Measurements from ENCODE around the gene HOOK1. TPM values are rescaled to one million over a fixed set of nuclear protein-coding genes. Genes with fewer than 3 reads are reported as not detected.
A peak's percentile ranks its signal among the peaks of the same experiment; 100 is the strongest.
"Not testable (repeated sequence)": the region's sequence is repeated elsewhere in the genome, so short reads cannot be mapped to it uniquely, and the experiment has no call there.

Gene HOOK1
- total RNA-seq, 1 donor from 2014 or later = 10.3 TPM

DNA sequence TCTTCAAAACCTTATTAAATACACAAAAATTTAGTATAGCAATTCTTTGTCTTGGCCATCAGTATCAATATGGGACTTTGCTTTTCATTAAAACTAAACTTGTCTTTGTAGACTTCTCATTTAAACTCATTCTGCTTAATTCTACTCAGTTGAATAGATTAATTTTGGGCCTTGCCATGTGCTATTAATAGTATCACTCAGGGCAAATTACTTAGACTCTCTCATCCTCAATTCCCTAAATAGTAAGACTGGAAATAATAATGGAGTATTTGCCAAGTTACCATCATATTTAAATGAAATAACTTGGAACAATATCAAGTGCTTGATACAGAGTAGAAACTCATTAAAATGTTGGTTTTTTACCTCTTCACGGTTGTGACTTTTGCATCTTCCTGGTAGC is 13.4 kb downstream of the HOOK1 start:
- H3K4me3 ChIP-seq (ENCODE audit: low read depth, low read length) = no peak overlapping the region
- peaks cover 1% of the 10 kb centered on the region for H3K36me3 ChIP-seq (ENCODE audit: control insufficient read depth, insufficient read depth, low read length)
- FAIRE-seq (no peak), DNase-seq (ENCODE audit: low read depth) (no peak)
- TF ChIP-seq, protein P1, sequence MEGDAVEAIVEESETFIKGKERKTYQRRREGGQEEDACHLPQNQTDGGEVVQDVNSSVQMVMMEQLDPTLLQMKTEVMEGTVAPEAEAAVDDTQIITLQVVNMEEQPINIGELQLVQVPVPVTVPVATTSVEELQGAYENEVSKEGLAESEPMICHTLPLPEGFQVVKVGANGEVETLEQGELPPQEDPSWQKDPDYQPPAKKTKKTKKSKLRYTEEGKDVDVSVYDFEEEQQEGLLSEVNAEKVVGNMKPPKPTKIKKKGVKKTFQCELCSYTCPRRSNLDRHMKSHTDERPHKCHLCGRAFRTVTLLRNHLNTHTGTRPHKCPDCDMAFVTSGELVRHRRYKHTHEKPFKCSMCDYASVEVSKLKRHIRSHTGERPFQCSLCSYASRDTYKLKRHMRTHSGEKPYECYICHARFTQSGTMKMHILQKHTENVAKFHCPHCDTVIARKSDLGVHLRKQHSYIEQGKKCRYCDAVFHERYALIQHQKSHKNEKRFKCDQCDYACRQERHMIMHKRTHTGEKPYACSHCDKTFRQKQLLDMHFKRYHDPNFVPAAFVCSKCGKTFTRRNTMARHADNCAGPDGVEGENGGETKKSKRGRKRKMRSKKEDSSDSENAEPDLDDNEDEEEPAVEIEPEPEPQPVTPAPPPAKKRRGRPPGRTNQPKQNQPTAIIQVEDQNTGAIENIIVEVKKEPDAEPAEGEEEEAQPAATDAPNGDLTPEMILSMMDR (IDR thresholded peaks at IDR 0.05; ENCODE audit: insufficient read depth, low read length, severe bottlenecking) = no peak
- no peaks in the 10 kb centered on the region for H3K27me3 ChIP-seq (ENCODE audit: control insufficient read depth, insufficient read depth, low read length)

DNA sequence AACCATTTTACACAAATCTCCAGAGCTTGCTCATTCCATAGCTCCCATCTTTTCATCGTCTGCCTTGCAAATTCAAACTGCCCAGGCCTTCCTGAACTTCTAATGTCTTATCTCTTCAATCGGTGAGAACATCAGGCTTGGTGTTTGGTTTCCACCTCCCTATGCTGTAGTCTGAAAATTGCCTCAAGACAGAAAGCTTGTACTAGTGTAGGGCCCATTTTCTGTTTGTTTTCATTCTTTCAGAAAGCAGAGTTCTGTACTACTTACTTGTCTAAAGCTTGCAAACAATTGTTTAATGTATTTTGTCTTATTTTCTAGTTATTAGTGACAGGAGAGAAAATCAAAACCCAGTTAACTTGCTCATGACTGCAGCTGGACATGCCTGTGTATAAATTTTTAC is 16.8 kb downstream of the HOOK1 start:
- no peak overlapping the region for H3K4me3 ChIP-seq (ENCODE audit: low read depth, low read length)
- no peaks in the 10 kb centered on the region for H3K27me3 ChIP-seq (ENCODE audit: control insufficient read depth, insufficient read depth, low read length)
- FAIRE-seq (no peak), DNase-seq (ENCODE audit: low read depth) (no peak)
- peaks cover 1% of the 10 kb centered on the region for H3K36me3 ChIP-seq (ENCODE audit: control insufficient read depth, insufficient read depth, low read length)
- TF ChIP-seq, protein P1 (IDR thresholded peaks at IDR 0.05; ENCODE audit: insufficient read depth, low read length, severe bottlenecking) = no peak

DNA sequence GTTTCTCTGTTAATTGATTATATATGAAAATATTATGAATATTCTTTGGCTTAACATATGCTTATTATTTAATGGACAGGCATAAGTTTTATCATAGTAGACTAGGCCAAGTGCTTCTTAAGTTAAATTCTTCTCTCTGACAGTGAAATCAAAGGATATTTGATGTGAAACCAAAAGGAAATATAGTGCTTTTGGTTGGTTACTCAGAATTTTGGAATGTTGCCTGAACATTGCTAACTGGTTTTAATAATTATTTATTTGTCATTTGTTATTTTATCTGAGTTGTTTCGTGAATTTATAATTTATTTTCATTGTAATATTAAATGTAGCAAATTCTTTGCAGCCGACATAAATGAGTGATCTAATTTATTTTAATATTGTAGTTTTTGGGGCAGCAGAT is 18.3 kb downstream of the HOOK1 start:
- TF ChIP-seq, protein P1 (IDR thresholded peaks at IDR 0.05; ENCODE audit: insufficient read depth, low read length, severe bottlenecking) = no peak
- FAIRE-seq (no peak), DNase-seq (ENCODE audit: low read depth) (peak; percentile 69)

DNA sequence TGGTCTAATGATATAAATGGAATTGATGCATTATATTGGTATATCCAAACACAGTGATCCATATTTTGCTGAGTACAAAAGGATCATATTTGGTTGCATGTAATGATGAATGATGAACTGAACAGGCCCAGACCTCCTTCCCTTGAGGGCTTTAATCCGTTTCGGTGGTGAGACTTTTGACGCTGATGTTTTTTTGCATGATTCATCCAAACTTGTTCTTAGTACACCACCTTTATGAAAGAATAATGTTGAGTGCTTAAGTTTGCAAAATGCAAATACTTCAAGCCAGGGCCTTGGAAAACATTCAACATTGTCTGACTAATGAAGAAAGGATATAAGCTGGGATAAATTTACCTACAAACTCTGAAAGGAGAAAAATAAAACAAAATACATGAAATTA is 19.2 kb downstream of the HOOK1 start:
- DNase-seq (ENCODE audit: low read depth) (peak; percentile 99), FAIRE-seq (no peak)
- H3K4me3 ChIP-seq (ENCODE audit: low read depth, low read length) = no peak overlapping the region
- TF ChIP-seq, protein P1 (IDR thresholded peaks at IDR 0.05; ENCODE audit: insufficient read depth, low read length, severe bottlenecking) = no peak
- peaks cover 1% of the 10 kb centered on the region for H3K36me3 ChIP-seq (ENCODE audit: control insufficient read depth, insufficient read depth, low read length)
- no peaks in the 10 kb centered on the region for H3K27me3 ChIP-seq (ENCODE audit: control insufficient read depth, insufficient read depth, low read length)

More for the DNA sequence above, 18.3 kb downstream of the HOOK1 start:
- Histone ChIP-seq H3K27me3 (ENCODE audit: control insufficient read depth, insufficient read depth, low read length) (no peaks in the 10 kb centered on the region), H3K4me3 (ENCODE audit: low read depth, low read length) (no peak overlapping the region), H3K36me3 (ENCODE audit: control insufficient read depth, insufficient read depth, low read length) (peaks cover 1% of the 10 kb centered on the region)

DNA sequence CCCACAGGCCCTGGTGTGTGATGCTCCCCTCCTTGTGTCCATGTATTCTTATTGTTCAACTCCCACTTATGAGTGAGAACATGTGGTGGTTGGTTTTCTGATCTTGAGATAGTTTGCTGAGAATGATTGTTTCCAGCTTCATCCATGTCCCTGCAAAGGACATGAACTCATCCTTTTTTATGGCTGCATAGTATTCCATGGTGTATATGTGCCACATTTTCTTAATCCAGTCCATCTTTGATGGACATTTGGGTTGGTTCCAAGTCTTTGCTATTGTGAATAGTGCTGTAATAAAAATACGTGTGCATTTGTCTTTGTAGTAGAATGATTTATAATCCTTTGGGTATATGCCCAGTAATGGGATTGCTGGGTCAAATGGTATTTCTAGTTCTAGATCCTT is 23.1 kb downstream of the HOOK1 start:
- not testable (repeated sequence) for DNase-seq (ENCODE audit: low read depth); FAIRE-seq; H3K27me3 ChIP-seq (ENCODE audit: control insufficient read depth, insufficient read depth, low read length); H3K36me3 ChIP-seq (ENCODE audit: control insufficient read depth, insufficient read depth, low read length); H3K4me3 ChIP-seq (ENCODE audit: low read depth, low read length)

DNA sequence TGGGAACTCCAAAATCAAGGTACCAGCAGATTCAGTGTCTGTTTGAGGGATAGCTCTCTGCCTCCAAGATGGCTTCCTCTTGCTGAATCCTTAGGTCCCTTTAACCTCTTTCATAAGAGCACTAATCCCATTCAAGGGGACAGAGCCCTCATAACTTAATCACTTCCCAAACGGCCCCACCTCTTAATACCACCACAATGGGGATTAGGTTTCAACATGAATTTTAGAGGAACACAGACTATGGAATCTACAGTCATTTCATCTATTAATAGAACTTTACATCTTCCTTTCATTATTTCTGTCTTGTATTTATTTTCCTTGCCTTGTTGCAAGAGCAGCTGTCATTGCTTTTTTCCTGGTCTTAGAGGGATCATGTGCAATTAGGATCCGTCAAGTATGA is 30.3 kb downstream of the HOOK1 start:
- no peak overlapping the region for H3K4me3 ChIP-seq (ENCODE audit: low read depth, low read length)
- no peak for FAIRE-seq
- no peaks in the 10 kb centered on the region for H3K27me3 ChIP-seq (ENCODE audit: control insufficient read depth, insufficient read depth, low read length)
- no peak for DNase-seq (ENCODE audit: low read depth)
- no peaks in the 10 kb centered on the region for H3K36me3 ChIP-seq (ENCODE audit: control insufficient read depth, insufficient read depth, low read length)
- TF ChIP-seq, protein P1 (IDR thresholded peaks at IDR 0.05; ENCODE audit: insufficient read depth, low read length, severe bottlenecking) = no peak

All from bronchial epithelial cell (primary cell).